HEK293 (cell line): ENCODE data around the gene PRR19.

Experiments used
- CTCF ChIP-seq: fragments of 450-650 bp; formaldehyde crosslinking; IDR thresholded peaks from 2 replicates; pipeline ENCODE4 v1.5.1; 2016; ENCODE audit warnings: missing biosample characterization, missing genetic modification characterization
- HOXD13 ChIP-seq: sonication (generic); formaldehyde crosslinking; IDR thresholded peaks from 2 replicates; pipeline ENCODE4 v1.8.0; 2022; ENCODE audit warnings: missing genetic modification reagents, borderline replicate concordance
- PRDM1 ChIP-seq: fragments of 450-650 bp; formaldehyde crosslinking; IDR thresholded peaks from 2 replicates; pipeline ENCODE4; 2016; ENCODE audit warnings: missing biosample characterization, missing genetic modification characterization
- PRDM10 ChIP-seq: fragments of 450-650 bp; formaldehyde crosslinking; IDR thresholded peaks from 2 replicates; pipeline ENCODE4 v1.5.1; 2016; ENCODE audit warnings: missing biosample characterization, missing genetic modification characterization
- REST ChIP-seq: fragments of 450-650 bp; formaldehyde crosslinking; IDR thresholded peaks from 2 replicates; pipeline ENCODE4 v1.5.1; 2016; ENCODE audit warnings: missing biosample characterization, missing genetic modification characterization
- ZBTB49 ChIP-seq: fragments of 450-650 bp; formaldehyde crosslinking; IDR thresholded peaks from 2 replicates; pipeline ENCODE4 v1.5.1; 2016; ENCODE audit warnings: missing biosample characterization, missing genetic modification characterization, low read depth
- ZBTB8A ChIP-seq: fragments of 450-650 bp; formaldehyde crosslinking; IDR thresholded peaks from 2 replicates; pipeline ENCODE4 v1.5.1; 2016; ENCODE audit warnings: missing biosample characterization, missing genetic modification characterization
- ZNF174 ChIP-seq: fragments of 450-650 bp; formaldehyde crosslinking; IDR thresholded peaks from 2 replicates; pipeline ENCODE4 v1.5.0; 2017; ENCODE audit warnings: missing biosample characterization, mild to moderate bottlenecking, missing genetic modification characterization
- ZNF175 ChIP-seq: fragments of 450-650 bp; formaldehyde crosslinking; IDR thresholded peaks from 2 replicates; pipeline ENCODE4 v1.5.1; 2016; ENCODE audit warnings: missing biosample characterization, missing genetic modification characterization
- ZNF292 ChIP-seq: fragments of 450-650 bp; formaldehyde crosslinking; IDR thresholded peaks from 2 replicates; pipeline ENCODE4 v1.5.1; 2016; ENCODE audit warnings: low read depth, missing biosample characterization, missing genetic modification characterization, borderline replicate concordance
- ZNF544 ChIP-seq: fragments of 450-650 bp; formaldehyde crosslinking; IDR thresholded peaks from 2 replicates; pipeline ENCODE4 v1.5.0; 2017; ENCODE audit warnings: missing biosample characterization, missing genetic modification characterization
- ZNF639 ChIP-seq: fragments of 450-650 bp; formaldehyde crosslinking; IDR thresholded peaks from 2 replicates; pipeline ENCODE4 v1.5.1; 2016; ENCODE audit warnings: missing biosample characterization, missing genetic modification characterization
- ZNF692 ChIP-seq: fragments of 450-650 bp; formaldehyde crosslinking; IDR thresholded peaks from 2 replicates; pipeline ENCODE4 v1.5.1; 2016; ENCODE audit warnings: missing biosample characterization, missing genetic modification characterization

GRCh38 chr19:42275517-42275916 is 26.4 kb upstream of the PRR19 start:
- no peak for TF ChIP-seq ZBTB49
- TF ChIP-seq REST (tag by site-specific recombination), result no peak
- TF ChIP-seq ZNF639 (tag by site-specific recombination), result no peak
- TF ChIP-seq ZNF292, result no peak
- TF ChIP-seq ZBTB8A (tag by site-specific recombination), result no peak
- TF ChIP-seq ZNF692 (tag by site-specific recombination), result no peak
- no peak for TF ChIP-seq PRDM1
- TF ChIP-seq CTCF (tag by site-specific recombination), result no peak
- no peak for TF ChIP-seq ZNF544 (tag by site-specific recombination)
- TF ChIP-seq PRDM10 (tag by site-specific recombination), result no peak
- TF ChIP-seq HOXD13 (CRISPR knock-in tag), result no peak
- TF ChIP-seq ZNF175, result no peak
- TF ChIP-seq ZNF174 (tag by site-specific recombination), result no peak
